ENCODE measurements around the gene MAPK11.

Gene MAPK11

DNA sequence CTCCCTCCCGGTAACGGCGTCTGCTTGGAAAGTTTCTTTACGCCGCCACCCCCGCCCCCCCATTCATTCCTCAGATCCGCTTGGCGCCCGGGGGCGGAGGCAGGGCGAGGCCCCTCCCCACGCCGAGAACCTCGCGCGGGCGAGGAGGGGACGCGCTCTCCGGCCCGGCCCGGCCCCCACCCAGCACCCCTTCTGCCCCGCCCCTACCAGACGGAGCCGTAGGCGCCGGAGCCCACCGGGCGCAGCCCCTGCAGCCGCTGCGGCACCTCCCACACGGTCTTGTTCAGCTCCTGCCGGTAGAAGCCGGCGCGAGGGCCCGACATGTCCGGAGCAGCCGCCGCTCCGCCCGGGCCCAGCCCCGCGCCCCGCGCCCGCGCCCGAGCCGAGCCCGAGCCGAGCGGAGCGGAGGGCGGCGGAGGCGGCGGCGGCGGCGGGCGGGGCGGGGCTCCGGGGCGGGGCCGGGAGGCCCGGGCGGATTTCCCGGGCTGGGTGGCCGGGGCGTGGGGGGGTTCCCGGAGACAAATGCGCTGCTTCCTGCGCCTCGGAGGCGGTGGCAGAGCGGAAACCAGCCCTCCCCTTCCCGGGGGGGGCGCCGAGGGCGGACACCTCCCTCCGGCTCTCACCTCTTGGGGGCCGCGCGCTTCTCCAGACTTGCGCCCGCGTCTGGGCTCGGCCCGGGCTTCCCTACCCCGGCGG is at the start of gene MAPK11:
MAPK11 (minus strand) TSS at position 411 of the 696 bp plus-strand sequence; CDS start at position 323, 88 bp downstream.
- peak; percentile 77 to 78 for DNase-seq

DNA sequence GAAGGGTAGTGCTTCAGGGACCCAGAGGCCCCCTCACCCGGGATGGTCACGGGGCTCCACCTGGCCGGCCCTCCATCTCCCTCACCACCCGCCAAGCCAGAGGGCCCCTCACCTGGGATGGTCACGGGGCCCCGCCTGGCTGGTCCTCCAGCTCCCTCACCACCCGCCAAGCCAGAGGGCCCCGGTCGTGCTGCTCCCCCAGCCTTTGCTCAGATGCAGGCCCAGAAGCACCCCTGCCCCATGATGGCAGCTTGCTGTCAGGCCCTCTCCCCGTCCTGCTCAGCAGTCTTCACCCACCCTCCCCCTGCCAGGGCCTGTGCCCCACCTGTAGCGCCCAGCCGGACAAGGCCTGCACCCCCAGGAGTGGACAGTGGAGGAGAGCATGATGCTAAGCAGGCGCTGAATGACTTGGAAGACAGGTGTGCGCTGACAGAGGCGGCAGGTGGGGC is 49.3 kb upstream of the MAPK11 start:
- DNase-seq: no peak

GRCh38 chr22:50318698-50319411 is 48.7 kb upstream of the MAPK11 start:
- no peak for DNase-seq

- DNase-seq: no peak
Measured at GRCh38 chr22:50318356-50318697, 48.1 kb upstream of the MAPK11 start.

DNA sequence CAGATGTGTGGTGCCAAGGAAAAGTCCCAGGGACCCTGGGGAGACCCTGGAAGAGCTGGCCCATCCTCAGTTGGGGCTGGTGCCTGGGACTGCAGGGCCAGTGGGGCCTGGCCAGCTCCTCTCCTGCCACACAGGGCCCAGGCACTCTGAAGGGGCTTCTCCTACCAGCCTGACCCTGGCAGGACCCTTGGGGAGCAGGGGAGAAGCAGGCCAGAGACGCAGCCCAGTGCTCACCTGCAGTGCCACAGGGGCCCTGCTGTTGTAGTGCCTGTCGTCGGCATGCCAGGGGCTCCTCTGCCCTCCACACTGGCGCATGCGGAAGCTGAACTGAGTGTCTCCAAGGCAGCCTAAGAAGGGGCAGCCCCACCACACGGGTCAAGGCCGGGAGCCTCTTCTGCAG is 47.5 kb upstream of the MAPK11 start:
- DNase-seq: no peak

DNA sequence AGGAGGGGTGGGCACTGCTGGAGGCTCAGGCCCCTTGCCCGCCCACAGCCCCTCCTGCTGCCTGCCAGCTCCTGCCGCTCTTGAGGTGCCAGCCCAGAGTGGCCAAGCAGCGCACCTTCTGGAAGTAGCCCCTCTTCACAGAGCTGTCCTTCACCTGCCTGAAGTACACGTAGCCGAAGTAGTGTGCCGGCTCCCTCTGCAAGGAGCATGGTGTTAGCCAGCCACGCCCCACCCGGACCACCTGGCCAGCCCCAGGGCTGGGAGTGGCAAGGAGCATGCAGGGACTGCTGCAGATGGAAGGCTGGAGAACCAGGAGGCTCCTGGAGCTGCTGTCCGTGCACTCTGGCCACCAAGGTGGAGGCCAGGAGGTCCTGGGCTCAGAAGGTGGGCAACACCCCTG is 47.0 kb upstream of the MAPK11 start:
- no peak for DNase-seq

- no peak for DNase-seq
Measured at GRCh38 chr22:50316114-50317065, 46.2 kb upstream of the MAPK11 start.

- DNase-seq: no peak
Measured at GRCh38 chr22:50315289-50316113, 45.3 kb upstream of the MAPK11 start.

DNA sequence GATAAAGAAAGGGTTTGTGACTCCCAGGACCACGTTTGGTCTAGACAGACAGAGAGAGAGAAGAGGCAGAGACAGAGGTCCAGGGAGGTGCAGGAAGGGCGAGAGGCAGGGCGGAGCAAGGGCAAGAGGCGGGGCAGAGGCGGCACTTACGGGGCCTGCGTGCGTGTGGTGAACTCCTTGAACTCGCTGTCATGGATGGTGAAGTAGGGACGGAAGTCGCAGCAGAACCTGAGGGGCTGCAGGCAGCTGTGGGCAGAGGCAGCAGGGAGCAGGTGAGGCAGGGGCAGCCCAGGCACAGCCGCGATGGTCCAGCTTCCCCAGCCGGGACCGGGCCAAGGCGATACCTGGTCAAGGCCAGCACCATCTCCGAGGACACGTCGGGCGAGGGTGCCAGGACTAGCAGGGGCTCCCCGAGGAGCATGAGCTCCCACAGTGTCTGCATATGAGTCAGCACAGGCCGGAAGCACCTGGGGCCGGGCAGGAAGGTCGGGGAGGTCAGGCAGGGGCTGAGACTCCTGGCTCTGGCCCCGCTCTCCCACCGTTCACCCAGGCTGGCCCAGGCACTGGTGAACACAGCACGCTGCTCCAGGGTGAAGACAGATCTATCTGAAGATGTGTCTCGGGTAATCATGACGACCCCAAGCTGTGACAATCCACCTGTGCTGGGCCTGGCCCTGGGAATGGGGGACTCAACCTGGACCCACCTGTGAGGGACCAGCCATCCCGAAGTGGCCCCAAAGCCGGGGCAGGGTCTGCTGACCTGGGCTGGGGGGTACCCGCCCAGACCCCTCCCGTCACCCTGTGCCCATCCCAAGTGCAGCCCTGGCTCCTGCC is 44.5 kb upstream of the MAPK11 start:
- peak; percentile 63 to 74 for DNase-seq

GRCh38 chr22:50314081-50314454 is 43.9 kb upstream of the MAPK11 start:
- no peak for DNase-seq

DNA sequence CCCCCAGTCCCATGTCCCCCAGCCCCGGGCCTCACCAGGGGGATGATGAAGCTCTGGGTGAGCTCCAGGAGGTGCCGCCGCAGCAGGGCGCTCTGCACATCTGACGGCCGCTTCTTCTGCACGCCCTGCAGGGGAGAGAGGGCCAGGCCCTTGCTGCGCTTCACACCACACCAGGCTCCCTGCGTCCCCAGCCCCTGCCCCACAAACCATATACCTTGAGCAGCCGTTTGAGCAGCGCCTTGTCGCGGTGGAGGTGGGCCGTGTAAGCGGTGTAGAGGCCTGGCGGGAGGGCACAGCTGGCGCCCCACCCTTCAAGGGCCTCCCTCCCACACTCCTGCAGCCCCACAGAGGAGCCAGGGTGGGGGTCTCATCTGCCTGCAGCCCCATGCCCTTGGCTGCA is 43.4 kb upstream of the MAPK11 start:
- no peak for DNase-seq

GRCh38 chr22:50313021-50313420 is 42.8 kb upstream of the MAPK11 start:
- DNase-seq: no peak

- no peak for DNase-seq
Measured at GRCh38 chr22:50312371-50312770, 42.2 kb upstream of the MAPK11 start.

GRCh38 chr22:50311606-50312351 is 41.6 kb upstream of the MAPK11 start:
- DNase-seq: no peak

- no peak for DNase-seq
Measured at GRCh38 chr22:50310949-50311444, 40.8 kb upstream of the MAPK11 start.

GRCh38 chr22:50310031-50310722 is 40.0 kb upstream of the MAPK11 start:
- no peak for DNase-seq

DNA sequence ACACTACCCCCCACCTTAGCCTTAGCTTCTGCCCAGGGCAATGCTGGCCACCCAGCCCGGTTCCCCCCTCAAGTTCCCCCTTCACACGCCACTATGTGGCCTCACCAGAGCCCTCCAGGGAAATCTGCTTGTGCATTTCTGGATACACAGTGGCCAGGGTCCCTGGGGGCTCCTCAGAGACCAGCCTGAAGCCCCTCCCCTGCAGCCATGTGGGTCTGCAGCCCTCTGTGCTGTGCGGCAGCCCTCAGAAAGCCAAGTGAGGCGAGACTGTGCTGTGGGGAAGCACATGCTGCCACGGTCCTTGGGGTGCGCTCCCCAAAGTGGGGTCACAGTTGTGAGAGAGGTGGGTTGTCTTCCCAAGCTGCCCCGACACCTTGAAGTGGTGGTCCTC is 39.4 kb upstream of the MAPK11 start:
- DNase-seq: no peak

DNA sequence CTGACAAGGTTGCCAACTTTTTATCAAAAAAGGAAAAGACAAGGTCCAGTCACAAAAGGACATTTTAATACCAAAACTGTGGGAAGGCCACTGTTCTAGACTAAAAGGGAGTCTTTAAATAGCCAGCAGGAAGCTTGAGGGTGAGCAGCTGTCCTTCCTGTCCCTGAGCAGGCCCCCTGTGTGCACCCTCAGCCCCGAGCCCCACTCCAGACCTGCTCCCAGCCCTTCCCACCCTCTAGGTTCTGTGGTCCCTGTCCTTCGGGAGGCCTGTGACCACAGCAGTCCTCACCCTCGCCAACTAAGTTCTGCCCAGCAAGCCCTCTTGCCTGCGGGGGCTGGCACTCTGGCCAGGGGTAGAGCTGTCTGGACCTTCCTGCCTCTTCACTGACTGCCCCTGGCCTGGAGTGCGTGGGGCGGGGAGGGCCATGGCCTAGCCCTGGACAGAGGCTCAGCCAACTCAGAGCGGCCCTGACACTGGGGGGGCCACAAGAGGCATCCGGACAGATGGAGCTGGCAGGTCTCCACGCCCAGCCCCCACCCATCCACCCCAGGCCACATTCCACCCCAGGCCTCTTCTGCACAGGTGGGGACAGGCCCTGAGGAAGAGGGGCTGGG is 38.9 kb upstream of the MAPK11 start:
- no peak for DNase-seq

- no peak for DNase-seq
Measured at GRCh38 chr22:50308597-50308935, 38.4 kb upstream of the MAPK11 start.

Measured in stimulated activated CD4-positive, alpha-beta T cell treated with anti-CD3 and anti-CD28 coated beads, Interleukin-4, amount 100 ng/mL, for 4 hours (primary cell).